ENCODE results near the gene SULT1E1.

DNA sequence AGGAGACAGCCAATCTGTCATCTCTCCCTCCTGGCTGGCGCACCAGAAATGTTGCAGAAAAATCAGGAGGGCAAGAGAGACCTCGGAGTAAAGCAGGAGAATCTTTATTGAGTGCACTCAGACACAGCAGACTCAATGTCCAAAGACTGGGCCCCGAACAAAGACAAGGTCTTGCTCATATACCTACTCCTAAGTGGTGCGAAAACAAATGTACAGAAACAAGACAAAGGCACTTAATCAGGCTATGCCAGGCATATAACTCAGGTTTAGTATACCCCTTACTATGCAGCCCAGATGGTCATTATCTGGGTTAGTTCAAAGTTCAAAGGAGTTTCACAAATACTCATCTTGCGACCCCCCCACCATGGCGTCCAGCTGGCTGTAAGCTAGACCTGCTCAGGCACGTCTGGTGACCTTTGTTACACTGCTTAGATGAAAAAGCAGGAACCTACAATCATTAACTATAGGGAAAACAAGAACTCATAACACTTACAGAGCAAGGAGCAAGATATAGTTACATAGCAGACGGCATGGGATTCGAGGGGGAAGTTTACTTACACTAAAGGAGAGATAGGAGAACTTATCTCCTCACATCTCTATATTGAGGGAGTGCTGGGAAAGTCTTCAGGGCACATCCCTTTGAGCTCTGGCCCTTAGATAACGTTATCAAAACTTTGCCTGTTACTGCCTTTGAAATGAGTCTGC is 27.5 kb downstream of the SULT1E1 start:
- TF ChIP-seq, protein P1, sequence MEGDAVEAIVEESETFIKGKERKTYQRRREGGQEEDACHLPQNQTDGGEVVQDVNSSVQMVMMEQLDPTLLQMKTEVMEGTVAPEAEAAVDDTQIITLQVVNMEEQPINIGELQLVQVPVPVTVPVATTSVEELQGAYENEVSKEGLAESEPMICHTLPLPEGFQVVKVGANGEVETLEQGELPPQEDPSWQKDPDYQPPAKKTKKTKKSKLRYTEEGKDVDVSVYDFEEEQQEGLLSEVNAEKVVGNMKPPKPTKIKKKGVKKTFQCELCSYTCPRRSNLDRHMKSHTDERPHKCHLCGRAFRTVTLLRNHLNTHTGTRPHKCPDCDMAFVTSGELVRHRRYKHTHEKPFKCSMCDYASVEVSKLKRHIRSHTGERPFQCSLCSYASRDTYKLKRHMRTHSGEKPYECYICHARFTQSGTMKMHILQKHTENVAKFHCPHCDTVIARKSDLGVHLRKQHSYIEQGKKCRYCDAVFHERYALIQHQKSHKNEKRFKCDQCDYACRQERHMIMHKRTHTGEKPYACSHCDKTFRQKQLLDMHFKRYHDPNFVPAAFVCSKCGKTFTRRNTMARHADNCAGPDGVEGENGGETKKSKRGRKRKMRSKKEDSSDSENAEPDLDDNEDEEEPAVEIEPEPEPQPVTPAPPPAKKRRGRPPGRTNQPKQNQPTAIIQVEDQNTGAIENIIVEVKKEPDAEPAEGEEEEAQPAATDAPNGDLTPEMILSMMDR (IDR thresholded peaks at IDR 0.05) = no peak
- no peak for TF ChIP-seq EZH2 (IDR thresholded peaks at IDR 0.05)
- no peak for TF ChIP-seq EZH2phosphoT487 (IDR thresholded peaks at IDR 0.05)
